GDM1 (cell line): Measurements from ENCODE around the gene PYDC1.
"Not testable (repeated sequence)": the region's sequence is repeated elsewhere in the genome, so short reads cannot be mapped to it uniquely, and the experiment has no call there.

Experiments
- DNase-seq: peaks from one replicate; lab custom pipeline; 2025; lab: John Stamatoyannopoulos, UW

Gene PYDC1

DNA sequence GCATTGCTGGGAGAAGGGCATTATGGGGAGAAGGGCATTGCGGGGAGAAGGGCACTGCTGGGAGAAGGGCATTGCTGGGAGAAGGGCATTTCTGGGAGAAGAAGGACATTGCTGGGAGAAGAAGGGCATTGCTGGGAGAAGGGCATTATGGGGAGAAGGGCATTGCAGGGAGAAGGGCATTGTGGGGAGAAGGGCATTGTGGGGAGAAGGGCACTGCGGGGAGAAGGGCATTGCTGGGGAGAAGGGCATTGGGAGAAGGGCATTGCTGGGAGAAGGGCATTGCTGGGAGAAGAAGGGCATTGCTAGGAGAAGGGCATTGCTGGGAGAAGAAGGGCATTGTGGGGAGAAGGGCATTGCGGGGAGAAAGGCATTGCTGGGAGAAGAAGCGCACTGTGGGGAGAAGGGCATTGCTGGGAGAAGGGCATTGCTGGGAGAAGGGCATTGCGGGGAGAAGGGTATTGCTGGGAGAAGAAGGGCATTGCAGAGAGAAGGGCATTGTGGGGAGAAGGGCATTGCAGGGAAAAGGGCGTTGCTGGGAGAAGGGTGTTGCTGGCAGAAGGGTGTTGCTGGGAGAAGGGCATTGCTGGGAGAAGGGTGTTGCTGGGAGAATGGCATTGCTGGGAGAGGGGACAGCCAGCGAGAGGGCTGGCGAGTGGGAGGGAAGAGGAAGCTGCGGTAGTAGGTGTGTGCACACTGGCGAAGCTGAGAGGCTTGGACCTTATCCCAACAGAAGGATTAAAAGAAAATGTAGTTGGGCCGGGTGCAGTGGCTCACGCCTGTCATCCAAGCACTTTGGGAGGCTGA is 4.6 kb upstream of the PYDC1 start:
- no peak for DNase-seq

DNA sequence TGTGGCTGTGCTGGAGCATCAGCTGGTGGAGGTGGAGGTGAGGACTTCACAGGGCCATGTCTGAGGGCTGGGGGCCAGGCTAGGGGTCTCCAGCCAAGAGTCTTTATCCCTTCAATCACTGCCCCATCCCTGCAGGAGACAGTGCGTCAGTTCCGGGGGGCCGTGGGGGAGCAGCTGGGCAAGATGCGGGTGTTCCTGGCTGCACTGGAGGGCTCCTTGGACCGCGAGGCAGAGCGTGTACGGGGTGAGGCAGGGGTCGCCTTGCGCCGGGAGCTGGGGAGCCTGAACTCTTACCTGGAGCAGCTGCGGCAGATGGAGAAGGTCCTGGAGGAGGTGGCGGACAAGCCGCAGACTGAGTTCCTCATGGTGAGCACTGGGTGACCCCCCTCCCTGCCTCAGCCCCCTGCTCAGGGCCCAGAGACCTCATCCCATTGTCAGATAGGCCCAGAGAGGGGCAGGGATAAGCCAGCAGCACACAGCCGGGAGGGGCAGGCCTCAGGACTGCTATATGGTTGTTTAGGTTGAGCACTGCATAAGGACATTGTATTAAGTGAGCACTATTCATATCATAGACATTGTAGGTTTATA is 2.3 kb upstream of the PYDC1 start:
- DNase-seq, result no peak

DNA sequence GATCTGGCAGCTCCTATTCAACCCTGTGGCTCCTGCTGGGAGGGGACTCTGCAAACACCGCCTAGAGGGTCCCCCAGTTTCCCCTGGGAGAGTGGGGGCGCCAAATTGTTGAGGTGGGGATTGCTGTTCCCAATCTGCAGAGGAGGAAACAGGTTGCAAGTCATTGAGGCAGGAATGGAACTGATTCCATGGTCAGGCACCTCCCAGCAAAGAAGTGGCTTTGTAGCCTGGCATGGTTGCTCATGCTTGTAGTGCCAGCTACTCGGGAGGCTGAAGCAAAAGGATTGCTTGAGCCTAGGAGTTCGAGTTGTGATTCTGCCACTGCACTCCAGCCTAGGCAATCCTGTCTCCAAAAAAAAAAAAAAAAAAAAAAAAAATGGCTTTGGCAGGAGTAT is 198 bp upstream of the PYDC1 start:
- no peak for DNase-seq

DNA sequence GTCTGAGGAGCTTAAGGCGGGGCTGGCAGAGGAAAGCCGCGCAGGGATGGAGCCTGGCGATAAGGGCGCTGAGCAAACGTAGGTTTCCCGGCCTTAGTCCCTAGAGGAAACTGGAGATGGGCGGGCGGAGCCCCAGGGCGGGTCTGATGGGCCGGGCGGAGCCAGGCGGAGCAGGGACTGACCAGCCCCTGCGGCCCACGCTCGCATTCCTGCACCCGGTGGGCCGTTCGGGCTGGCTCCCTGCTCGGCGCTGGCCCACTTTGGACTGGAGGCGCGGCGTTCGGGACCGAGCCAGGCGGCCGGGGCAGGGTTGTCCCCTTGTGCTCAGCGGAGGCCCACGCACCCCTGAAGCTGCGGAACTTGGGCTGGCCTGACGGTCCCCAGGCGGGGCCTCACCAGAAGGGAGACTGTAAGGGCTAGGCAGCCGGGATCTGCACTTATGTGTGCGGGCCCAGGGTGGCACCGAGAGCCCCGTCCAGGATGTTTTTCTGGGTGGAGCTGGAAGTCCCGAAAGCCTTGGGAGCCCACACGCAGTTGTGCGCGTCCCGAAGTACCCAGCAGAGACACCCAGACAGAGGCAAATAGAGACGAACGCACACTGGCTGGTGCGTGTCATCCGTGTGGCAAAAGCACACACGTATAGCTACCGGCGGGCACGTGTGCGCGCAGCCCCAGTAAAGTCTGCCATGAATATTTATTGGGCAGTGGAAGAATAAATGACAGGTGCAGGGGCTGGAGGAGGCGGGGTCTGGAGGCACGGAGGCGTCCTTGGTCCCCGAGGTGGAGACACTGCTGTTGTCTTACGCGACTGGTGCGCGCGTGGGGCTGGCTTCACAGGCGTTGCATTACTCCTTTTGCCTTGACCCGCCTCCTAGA is 1.4 kb downstream of the PYDC1 start:
- DNase-seq, result no peak

DNA sequence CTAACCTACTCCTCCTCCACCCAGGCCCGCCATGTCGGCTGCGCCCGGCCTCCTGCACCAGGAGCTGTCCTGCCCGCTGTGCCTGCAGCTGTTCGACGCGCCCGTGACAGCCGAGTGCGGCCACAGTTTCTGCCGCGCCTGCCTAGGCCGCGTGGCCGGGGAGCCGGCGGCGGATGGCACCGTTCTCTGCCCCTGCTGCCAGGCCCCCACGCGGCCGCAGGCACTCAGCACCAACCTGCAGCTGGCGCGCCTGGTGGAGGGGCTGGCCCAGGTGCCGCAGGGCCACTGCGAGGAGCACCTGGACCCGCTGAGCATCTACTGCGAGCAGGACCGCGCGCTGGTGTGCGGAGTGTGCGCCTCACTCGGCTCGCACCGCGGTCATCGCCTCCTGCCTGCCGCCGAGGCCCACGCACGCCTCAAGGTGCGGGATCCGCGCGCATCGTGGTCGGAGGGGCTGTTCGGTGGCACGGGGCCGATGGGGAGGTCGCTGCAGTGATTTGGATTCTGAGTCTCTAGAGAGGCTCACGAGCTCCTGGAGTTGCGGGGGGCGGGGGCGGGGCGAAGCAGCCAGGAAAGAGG is 2.1 kb downstream of the PYDC1 start:
- no peak for DNase-seq

DNA sequence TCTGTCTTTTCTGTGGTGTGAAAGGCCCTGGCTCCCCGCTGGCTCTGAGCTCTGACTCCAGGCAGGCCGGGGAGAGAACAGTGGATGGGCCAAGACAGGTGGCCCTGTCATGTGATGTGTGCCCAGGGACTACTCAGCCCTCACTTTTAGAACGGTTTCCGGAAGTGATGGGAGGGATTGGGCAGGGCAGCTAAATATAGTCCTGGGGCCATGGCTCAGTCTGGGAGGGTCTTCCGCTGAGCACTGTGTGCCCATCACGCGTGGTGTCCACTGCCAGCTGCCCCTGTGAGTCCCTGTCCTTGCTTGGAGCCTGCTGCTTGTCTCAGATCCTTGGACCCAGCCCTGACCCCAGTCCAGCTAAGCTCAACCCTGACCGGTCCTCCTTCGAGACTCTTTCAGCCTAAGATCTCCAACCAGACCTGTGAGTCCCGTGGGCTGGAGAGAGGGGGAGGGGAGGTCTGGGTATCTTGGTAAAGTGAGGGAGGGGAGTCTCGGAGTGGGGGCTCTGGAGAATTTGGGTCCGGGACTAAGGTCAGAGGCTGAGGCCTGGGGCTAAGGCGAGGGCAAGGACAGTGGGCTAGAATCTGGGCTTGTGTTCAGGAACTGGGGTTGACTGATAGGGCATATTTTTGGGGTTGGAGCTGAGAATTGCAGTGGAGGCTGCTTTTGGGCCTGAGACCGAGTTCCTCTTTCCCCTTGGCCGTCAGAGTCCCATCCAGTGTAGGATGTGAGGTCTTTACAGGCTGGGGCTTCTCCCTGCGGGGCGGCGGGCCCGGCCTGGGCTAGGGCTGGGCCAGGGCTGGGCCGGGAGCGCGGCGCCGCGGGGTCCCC is 2.8 kb downstream of the PYDC1 start, which contains the start of gene TRIM72:
TSS of gene TRIM72 (plus strand) at position 243 of the 831 bp plus-strand sequence. CDS start 620 bp downstream, outside the sequence.
- no peak for DNase-seq

DNA sequence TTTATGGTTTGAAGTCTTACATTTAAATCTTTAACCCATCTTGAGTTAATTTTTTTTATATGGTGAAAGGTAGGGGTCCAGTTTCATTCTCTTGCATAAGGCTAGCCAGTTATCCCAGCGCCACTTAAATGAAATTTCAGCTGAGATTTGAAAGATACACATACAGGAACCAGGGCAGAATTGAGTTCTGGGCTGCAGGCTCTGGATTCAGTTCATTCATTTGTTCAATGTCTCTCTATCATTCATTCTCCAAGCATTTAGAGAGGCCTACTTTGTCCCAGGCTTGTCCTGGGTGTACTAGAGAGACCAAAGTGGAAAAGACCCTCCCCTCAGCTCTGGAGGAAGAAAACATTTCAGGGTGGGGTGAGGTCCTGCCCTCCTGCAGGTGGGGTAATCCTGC is 3.6 kb downstream of the PYDC1 start:
- DNase-seq, result no peak

DNA sequence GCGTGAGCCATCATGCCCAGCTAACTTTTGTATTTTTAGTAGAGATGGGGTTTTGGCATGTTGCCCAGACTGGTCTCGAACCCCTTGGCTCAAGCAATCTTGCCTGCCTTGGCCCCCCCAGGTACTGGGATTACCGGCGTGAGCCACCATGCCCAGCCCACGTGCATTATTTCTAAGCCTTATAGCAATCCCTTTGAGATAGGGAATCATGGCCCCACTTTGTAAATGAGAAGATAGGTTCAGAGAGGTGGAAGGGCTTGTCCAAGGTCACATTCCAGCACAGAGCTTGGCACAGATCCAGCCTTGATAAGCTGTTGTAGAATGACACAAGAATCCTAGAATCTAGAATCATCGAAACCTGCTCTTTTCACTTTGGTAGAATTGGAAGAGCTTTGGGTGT is 10.2 kb downstream of the PYDC1 start:
- no peak for DNase-seq

DNA sequence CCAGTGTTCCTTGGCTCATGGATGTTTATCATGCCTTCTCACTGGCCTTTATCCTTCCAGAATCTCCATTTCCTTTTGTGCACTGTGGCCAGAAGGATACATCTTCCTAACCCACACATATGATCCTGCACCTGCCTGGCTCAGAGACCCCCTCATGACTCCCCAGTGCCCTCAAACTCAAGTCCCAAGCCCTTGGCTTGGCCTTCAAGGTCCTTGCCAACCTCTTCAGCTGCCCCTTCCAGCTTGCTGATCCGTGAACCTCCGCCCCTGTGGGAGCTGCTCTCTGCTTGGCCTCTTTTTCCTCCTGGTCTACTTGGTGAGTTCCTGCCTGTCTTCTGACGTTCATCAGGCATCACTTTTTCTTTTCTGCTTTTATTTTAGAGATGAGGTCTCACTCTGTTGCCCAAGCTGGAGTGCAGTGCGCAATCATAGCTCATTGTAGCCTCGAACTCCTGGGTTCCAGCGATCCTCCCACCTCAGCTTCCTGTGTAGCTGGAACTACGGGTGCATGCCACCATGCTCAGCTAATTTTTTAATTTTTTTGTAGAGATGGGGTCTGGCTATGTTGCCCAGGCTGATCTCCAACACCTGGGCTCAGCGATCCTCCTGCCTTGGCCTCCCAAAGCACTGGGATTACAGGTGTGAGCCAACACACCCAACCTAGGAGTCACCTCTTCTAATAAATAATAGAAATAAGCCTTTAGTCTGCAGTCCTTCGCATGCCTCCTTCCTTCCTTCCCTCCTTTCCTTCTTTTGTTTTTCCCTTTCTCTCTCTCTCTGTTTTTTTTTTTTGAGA is 11.9 kb downstream of the PYDC1 start:
- DNase-seq, result no peak

DNA sequence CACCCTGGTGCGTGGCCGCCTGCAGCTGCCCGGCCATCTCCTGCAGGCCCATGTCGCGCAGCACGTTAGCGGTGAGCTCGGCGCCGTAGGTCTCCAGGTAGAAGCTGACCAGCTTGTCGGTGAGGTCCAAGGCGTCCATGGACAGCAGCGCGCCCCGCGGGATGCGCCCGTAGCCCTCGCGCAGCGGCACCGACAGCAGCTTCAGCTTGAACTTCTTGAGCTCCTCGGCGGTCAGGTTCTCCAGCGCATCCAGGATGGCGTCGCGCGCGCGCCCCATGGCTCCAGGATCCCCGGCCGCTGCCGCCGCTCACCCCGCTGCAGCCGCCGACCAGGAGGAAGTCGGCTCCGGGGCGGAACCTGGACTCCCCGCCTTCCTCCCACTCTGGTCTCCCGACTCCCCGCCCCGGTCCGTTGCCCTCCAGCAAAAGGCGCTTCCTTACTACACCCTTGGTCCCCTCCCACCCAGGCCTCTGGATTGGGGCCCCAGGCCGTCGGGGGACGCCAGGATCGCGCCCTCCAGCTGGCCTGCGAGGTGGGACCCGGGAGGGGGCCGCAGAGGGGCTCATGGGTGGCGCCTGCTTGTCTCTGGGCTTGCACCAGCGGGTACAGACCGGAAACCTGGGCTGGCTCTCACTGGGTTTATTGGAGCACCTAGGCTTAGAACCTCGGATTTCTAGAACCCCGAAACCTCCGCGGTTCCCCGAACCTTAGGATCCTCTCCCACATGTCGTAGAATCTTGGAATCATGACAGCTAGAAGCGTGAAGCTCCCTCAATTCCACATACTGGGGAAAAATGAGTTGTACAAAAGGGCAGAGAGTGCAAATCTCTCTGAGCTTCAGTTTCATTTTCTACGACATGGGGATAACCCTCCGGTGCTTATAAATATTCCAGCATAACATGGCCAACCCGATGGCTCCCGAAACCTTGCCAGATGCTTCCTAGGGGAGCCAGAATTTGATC is 14.2 kb downstream of the PYDC1 start, which contains the start of gene PYCARD:
TSS of gene PYCARD (minus strand) at position 347 of the 962 bp plus-strand sequence. CDS start at position 277, 70 bp downstream.
- peak; percentile 68 for DNase-seq

DNA sequence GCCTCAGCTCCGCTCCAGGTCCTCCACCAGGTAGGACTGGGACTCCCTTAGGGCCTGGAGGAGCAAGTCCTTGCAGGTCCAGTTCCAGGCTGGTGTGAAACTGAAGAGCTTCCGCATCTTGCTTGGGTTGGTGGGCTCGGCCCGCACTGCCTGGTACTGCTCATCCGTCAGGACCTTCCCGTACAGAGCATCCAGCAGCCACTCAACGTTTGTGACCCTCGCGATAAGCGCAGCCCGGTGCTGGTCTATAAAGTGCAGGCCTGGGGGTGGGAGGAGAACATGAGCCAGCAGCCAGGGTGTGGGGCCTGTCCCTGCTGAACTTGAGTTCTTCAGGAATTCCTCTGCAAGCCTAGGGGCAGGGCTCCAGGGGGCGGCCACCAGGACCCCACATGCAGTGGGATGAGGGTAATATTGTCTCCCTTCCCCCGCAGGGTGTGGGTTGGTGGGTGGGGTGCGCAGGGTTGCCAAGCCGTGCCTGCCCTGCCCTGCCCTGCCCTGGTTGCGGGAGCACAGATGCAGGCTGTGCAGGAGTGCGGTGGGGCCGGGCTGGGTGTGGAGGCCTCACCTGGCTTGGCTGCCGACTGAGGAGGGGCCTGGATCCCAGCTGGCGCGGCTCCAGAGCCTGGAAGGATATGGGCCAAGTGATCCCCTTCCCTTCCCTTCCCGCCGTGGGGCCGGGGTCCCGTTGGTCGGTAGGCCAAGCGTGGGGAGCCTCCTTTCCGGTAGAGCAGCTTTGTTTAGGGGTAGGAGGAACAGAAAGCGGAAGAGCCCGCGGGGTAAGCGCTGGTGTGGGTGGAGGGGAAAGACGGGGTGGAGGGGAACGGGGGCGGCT is 15.1 kb downstream of the PYDC1 start:
- DNase-seq, result peak; percentile 41

DNA sequence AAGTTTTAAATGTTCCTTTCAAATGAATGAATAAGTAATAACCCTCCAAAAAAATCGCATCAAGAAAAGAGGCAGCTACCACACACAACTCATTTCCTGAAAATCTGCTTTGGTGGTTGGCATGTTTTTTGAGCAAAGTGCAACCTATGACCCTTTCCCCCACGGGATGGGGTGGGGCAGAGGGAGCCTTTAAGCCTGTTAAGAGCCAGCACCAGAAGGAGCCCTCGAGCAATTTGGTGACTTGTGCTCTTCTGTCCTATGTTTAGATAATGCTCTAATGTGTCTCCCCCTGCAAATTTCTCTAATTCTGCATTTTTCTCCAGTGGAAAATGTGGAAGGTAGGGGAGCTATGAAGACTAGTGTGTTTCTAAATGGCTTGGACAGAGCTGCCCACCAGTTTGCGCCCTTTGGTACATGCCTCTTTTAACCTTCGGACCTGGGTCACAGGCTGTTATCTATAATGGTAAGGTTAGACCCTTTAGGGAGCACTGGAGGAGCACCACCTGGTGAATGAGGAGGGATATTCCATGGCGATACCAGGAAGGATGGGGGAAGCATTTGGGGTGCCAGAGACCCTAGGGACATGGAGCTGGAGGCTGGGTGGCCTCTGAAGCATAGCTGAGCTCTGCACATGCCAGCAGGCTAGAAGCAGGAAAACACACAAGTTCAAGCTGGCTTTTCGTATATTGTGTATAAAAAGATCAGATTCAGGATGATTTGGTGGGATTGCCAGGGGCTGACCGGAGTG is 15.9 kb downstream of the PYDC1 start:
- peak; percentile 45 for DNase-seq

DNA sequence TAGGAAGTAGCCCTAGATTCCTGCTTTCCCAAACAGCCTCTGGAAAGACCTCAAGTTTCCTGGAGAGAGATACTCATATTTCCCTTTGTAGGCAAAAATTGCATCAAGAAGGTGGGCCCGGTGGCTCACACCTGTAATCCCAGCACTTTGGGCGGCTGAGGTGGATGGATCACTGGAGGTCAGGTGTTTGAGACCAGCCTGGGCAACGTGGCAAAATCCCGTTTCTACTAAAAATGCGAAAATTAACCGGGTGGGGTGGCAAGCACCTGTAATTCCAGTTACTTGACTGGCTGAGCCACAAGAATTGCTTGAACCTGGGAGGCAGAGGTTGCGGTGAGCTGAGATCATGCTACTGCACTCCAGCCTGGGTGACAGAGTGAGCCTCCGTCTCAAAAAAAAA is 16.8 kb downstream of the PYDC1 start:
- DNase-seq, result not testable (repeated sequence)

DNA sequence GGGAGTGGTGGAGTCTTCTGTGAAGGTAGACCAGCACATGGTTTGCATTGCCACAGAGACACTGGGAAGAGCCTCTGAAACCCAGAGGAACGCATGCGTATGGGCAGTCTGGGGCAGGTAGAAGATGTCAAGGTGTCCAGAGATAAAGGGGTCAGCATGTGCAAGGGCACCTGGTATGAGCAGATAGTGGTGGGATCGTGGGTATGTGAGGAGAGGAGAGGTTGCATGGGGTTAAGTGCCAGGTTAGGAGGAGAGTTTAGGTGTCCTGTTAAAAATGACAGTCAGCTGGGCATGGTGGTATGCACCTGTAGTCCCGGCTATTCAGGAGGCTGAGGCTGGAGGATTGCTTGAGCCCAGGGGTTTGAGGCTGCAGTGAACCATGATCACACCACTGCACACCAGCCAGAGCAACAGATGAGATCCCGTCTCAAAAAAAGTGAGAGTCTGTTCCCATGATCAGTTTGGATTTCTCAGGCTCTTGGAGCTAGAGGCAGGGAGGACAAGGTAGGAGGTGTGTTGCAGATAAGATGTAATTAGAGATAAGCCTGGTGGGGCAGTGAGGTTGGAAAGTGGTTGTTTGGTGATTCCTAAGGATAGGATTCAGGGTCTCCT is 17.4 kb downstream of the PYDC1 start:
- DNase-seq, result no peak

DNA sequence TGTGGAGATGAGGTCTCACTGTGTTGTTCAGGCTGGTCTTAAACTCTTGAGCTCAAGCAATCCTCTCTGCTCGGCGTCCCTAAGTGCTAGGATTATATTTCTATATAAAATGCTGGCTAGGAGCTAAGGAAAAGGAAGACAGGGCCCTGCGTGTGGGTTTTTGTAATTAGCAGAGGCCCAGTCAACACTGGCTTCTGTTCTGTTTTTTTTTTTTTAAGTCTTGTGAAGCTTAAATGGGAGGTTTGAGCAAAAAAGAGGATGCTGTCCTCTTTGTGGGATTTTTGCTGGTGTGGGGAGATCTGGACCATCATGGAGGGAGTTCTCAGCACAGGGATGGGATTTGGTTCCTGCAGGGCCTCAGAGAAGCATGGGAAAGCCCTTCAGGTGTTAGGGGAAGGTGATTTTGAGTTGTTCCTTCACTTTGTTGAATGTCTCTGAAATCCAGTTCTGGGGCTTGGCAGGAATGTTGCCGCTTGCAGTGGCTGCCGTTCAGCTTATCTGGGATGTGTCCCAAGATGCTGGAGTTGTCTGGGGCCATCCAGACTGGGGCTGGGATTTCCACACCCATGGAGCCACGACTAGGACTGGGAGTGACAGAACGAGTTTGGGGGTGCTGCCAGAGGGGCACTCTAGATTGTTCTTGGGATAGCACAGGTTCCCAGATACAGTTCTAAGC is 18.6 kb downstream of the PYDC1 start:
- no peak for DNase-seq

DNA sequence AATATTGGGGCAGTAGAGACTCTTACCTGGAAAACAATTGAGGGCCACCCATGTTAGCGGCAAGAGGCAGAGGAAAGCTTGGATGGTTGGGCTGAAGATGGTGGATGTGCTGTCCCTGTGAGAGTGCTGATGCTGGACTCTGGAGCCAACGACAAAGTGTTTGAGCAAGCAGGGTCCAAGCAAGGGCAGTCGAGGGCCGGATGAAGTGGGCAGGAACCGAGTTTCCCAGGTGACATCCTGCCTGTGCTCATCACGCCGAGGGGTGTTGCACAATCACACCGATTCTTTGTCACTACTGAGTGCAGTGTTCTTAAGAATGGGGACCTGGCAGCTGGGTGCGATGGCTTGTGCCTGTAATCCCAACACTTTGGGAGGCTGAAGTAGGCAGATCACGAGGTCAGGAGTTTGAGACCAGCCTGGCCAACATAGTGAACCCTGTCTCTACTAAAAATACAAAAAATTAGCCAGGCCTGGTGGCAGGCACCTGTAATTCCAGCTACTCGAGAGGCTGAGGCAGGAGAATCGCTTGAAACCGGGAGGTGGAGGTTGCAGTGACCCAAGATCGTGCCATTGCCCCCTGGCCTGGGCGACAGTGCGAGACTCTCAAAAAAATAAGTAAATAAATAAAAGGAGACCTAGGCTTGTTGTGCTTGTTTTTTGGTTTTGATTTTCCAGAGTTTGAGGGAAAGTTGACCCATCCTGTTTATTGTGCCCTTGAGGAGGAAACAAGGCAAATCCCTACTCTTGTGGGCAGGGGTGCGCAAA is 20.4 kb downstream of the PYDC1 start:
- DNase-seq, result no peak
